Stomach (tissue), 9 donors: ENCODE results near the gene AKT1. TPM values are rescaled to one million over a fixed set of nuclear protein-coding genes. Genes with fewer than 3 reads are reported as not detected.

ENCODE experiments used
- DNase-seq, 2 donors: peaks; one replicate each; pipeline versions ENCODE4 v3.0.0 to v3.0.0-alpha.2; 2013 to 2019
- H3K27ac ChIP-seq, 5 donors: fragments of 200-600 bp in 4 of 5; sonication (generic) in 4 of 5; one replicate each; pipeline ENCODE4 v1.5.1; 2013 to 2019; ENCODE audit warnings: mild to moderate bottlenecking in 1 of 5, moderate library complexity in 1 of 5
- H3K27me3 ChIP-seq, 3 donors: fragments of 200-600 bp; sonication (generic); one replicate each; pipeline ENCODE4 v1.5.1; 2017 to 2019; ENCODE audit warnings: mixed run types in 1 of 3
- H3K36me3 ChIP-seq, 4 donors: fragments of 200-600 bp; sonication (generic); 1 replicate in 3 of 4; 2 replicates in 1 of 4; pipeline ENCODE4 v1.5.1; 2016 to 2019
- H3K4me1 ChIP-seq, 4 donors: fragments of 200-600 bp; sonication (generic); one replicate each; pipeline ENCODE4 v1.5.1; 2016 to 2019
- H3K4me3 ChIP-seq, 4 donors: fragments of 200-600 bp; sonication (generic) in 3 of 4; one replicate each; pipeline ENCODE4 v1.5.1; 2016 to 2019; ENCODE audit warnings: mild to moderate bottlenecking in 1 of 4
- H3K9me3 ChIP-seq, 4 donors: fragments of 200-600 bp; sonication (generic); one replicate each; pipeline ENCODE4 v1.5.1; 2016 to 2019
- EP300 ChIP-seq: sonication (generic); formaldehyde crosslinking; IDR thresholded peaks from one replicate; pipeline ENCODE4 v1.6.1; 2017; ENCODE audit warnings: antibody characterized with exemption
- POLR2A ChIP-seq, 4 donors: fragments of 450-650 bp; IDR thresholded peaks; one replicate each; pipeline ENCODE4 v1.6.1; 2016; ENCODE audit warnings: antibody characterized with exemption in 4 of 4, control low read depth in 2 of 4, mild to moderate bottlenecking in 1 of 4, moderate library complexity in 1 of 4
- POLR2AphosphoS5 ChIP-seq, 3 donors: sonication (generic); formaldehyde crosslinking; IDR thresholded peaks; one replicate each; pipeline ENCODE4 v1.6.1; 2016; ENCODE audit warnings: antibody characterized with exemption in 3 of 3
- WGBS, 5 donors: extraction: QIAGEN DNeasy Blood & Tissue Kit in 3 of 5; methylation state at CpG; one replicate each; pipeline versions ENCODE4 v1.1.5 to v1.1.7; 2013 to 2018; 5-methylcytosine and 5-hydroxymethylcytosine counted together
- intact Hi-C: fragments of 100-400 bp; cut with DNase I; formaldehyde crosslinking; loops from one replicate; pipeline ENCODE4 v1.15.1; 2023; ENCODE audit warnings: low total_unique reads
- polyA plus RNA-seq, 3 donors: library from polyadenylated mRNA; stranded (reverse); fragments of 200-250 nt; gene quantifications; one replicate each; pipeline ENCODE4 v1.2.3, GENCODE V29; 2013
- total RNA-seq, 5 donors: library from RNA; depleted of rRNA; stranded (reverse); fragments of >200 nt; gene quantifications; one replicate each; pipeline versions ENCODE4 v1.1.0 to v1.2.3, GENCODE V29; 2014 to 2016
- TF ChIP-seq, protein P1 (sequence below), 7 experiments: fragments of 450-650 bp in 4 of 7; fragments of 200-600 bp in 3 of 7; sonication (generic) in 3 of 7; IDR thresholded peaks; one replicate each; pipeline ENCODE4 v1.5.1; 2016 to 2019; ENCODE audit warnings: antibody characterized with exemption in 7 of 7, control low read depth in 2 of 7, mild to moderate bottlenecking in 1 of 7
- donor health status: healthy with polysubstance abuse.
- donor health status: Bipolar disorder and iron deficiency.
- donor health status: healthy.

AKT1 gene
- total and polyA plus RNA-seq, 8 donors = 85.2 to 292 (median 113) TPM

- intact Hi-C loops = no loop called here
- H3K4me3 ChIP-seq = no peak overlapping the region
- H3K27ac ChIP-seq = no peak overlapping the region
- peaks cover 40 to 56% (median 56%) of the 10 kb centered on the region in 4 donors for H3K36me3 ChIP-seq
- 36 to 64% (median 49%) methylated on average over 6 to 11 of the region's 11 CpGs for WGBS, 5 donors
- no peak for TF ChIP-seq POLR2A (IDR thresholded peaks at IDR 0.05)
- TF ChIP-seq, protein P1, sequence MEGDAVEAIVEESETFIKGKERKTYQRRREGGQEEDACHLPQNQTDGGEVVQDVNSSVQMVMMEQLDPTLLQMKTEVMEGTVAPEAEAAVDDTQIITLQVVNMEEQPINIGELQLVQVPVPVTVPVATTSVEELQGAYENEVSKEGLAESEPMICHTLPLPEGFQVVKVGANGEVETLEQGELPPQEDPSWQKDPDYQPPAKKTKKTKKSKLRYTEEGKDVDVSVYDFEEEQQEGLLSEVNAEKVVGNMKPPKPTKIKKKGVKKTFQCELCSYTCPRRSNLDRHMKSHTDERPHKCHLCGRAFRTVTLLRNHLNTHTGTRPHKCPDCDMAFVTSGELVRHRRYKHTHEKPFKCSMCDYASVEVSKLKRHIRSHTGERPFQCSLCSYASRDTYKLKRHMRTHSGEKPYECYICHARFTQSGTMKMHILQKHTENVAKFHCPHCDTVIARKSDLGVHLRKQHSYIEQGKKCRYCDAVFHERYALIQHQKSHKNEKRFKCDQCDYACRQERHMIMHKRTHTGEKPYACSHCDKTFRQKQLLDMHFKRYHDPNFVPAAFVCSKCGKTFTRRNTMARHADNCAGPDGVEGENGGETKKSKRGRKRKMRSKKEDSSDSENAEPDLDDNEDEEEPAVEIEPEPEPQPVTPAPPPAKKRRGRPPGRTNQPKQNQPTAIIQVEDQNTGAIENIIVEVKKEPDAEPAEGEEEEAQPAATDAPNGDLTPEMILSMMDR (IDR thresholded peaks at IDR 0.05) = no peak
- peak in 1 of 3 donors; percentile 5 for TF ChIP-seq POLR2AphosphoS5 (IDR thresholded peaks at IDR 0.05)
- TF ChIP-seq EP300 = no peak
- no peaks in the 10 kb centered on the region for H3K27me3 ChIP-seq
- no peak for DNase-seq
- peaks cover 32 to 44% (median 37%) of the 10 kb centered on the region in 4 donors for H3K4me1 ChIP-seq
- no peaks in the 10 kb centered on the region for H3K9me3 ChIP-seq
Measured at GRCh38 chr14:104755621-104756020, 39.9 kb downstream of the AKT1 start.

DNA sequence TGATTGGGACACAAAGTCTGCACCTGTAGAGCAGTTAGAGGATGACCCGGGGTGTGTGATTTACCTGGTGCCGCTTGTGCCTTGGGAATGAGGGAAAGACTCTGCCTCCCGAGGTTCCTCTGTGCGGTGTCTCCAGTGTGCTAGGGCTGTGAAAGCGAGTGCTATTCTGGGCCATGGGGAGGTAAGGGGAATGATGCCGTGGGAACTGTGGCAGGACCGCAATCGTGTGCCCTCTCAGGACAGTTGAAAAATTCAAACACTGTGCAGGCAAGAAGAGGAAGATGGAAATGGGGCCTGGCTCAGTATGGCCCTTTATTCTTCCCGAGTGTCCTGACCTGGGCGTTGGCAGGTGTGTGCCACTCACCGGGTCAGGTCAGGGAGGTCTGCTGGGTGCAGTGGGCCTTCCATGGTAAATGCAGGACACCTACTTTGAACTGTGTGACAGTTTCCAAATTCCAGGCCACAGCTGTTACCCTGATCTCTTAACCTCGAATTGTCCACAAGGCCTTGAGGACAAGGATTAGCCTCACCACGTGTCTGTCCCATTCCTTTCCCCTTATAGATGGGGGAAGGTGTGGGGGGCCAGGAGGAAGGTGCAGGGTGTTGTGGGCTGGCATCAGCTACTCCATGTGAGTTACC is 41.2 kb downstream of the AKT1 start:
- 36 to 49% (median 46%) methylated on average over 13 of the region's 13 CpGs for WGBS, 5 donors
- no peak for TF ChIP-seq POLR2AphosphoS5 (IDR thresholded peaks at IDR 0.05)
- TF ChIP-seq POLR2A (IDR thresholded peaks at IDR 0.05) = no peak
- TF ChIP-seq, protein P1 (IDR thresholded peaks at IDR 0.05) = no peak
- TF ChIP-seq EP300 = no peak
- H3K36me3 ChIP-seq = peaks cover 34 to 43% (median 43%) of the 10 kb centered on the region in 4 donors
- H3K27ac ChIP-seq = peak overlapping the region in 2 of 5 donors; percentile 92
- H3K9me3 ChIP-seq = no peaks in the 10 kb centered on the region
- H3K27me3 ChIP-seq = no peaks in the 10 kb centered on the region
- peaks cover 39 to 53% (median 44%) of the 10 kb centered on the region in 4 donors for H3K4me1 ChIP-seq
- DNase-seq = no peak
- peak overlapping the region; percentile 64 to 99 (median 92) for H3K4me3 ChIP-seq
- intact Hi-C loops = no loop called here

DNA sequence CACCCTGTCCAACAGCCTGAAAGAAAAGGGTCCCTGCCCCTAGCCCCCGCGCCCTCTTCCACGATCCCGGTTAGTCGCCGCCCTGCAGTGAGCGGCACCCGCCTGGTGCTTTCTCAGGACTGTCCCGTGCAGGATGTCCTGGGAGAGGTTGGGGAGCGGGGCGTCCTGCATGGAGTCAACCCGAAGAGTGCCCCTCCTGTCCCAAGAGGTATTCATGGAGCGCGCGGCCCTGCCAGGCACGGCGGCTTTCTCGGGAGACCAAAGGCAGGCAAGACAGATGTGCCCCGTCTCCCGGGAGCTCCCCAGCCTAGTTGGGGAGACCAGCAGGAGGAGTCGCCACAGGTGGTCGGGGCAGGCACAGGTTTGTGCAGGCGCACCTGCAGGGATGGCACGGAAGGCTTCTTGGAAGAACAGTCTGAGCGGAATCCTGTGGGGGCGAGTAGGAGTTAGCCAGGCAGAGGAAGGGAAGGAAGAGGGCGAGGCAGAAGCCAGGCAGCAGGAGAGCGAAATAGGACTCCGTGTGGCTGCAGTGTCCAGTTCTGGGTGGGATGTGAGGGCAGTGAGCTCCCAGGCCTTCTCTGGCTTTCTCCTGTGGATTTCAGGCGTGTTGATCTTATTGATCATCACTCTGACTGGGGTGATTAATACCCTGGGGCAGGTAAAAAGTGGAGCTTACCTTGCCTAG is 41.9 kb downstream of the AKT1 start:
- Histone ChIP-seq H3K4me1 (peaks cover 42 to 60% (median 51%) of the 10 kb centered on the region in 4 donors), H3K27ac (peak overlapping the region; percentile 84 to 92 (median 91)), H3K9me3 (no peaks in the 10 kb centered on the region), H3K4me3 (peak overlapping the region; percentile 64 to 99 (median 92)), H3K27me3 (no peaks in the 10 kb centered on the region), H3K36me3 (peaks cover 27 to 36% (median 36%) of the 10 kb centered on the region in 4 donors)
- intact Hi-C loops = no loop called here
- WGBS, 5 donors = 1 to 2% (median 1%) methylated on average over 13 to 30 of the region's 30 CpGs
- no peak for TF ChIP-seq POLR2AphosphoS5 (IDR thresholded peaks at IDR 0.05)
- no peak for TF ChIP-seq EP300
- TF ChIP-seq, protein P1 (IDR thresholded peaks at IDR 0.05) = no peak
- no peak for DNase-seq

GRCh38 chr14:104752735-104753527 is 42.6 kb downstream of the AKT1 start, which contains the start of gene SIVA1:
Gene SIVA1 (plus strand): TSS chr14:104753147. CDS start chr14:104753202, 55 bp downstream.
- peak; percentile 100 for DNase-seq
- H3K27me3 ChIP-seq = no peaks in the 10 kb centered on the region
- peak within 1 kb of the TSS; percentile 64 to 99 (median 92) for H3K4me3 ChIP-seq
- no peaks in the 10 kb centered on the region for H3K9me3 ChIP-seq
- H3K4me1 ChIP-seq = peaks cover 43 to 67% (median 58%) of the 10 kb centered on the region in 4 donors
- TF ChIP-seq, protein P1 (IDR thresholded peaks at IDR 0.05) = no peak
- peak; percentile 83 to 95 (median 91) for TF ChIP-seq POLR2AphosphoS5 (IDR thresholded peaks at IDR 0.05)
- TF ChIP-seq POLR2A (IDR thresholded peaks at IDR 0.05) = peak in 1 of 4 donors; percentile 61
- no peak for TF ChIP-seq EP300
- intact Hi-C loops = no loop called here
- peaks cover 24 to 29% (median 29%) of the 10 kb centered on the region in 4 donors for H3K36me3 ChIP-seq
- 0 to 1% (median 0%) methylated on average over 21 to 95 of the region's 95 CpGs for WGBS, 5 donors
- H3K27ac ChIP-seq = peak within 1 kb of the TSS; percentile 84 to 92 (median 91)
